HS-5 (cell line): Measurements from ENCODE around the gene GOLGA6B.
"Not testable (repeated sequence)": the region's sequence is repeated elsewhere in the genome, so short reads cannot be mapped to it uniquely, and the experiment has no call there.

Experiments used
- DNase-seq: peaks from one replicate; pipeline ENCODE4 v3.0.0-alpha.2; 2012; ENCODE audit warnings: low read depth

GOLGA6B gene

DNA sequence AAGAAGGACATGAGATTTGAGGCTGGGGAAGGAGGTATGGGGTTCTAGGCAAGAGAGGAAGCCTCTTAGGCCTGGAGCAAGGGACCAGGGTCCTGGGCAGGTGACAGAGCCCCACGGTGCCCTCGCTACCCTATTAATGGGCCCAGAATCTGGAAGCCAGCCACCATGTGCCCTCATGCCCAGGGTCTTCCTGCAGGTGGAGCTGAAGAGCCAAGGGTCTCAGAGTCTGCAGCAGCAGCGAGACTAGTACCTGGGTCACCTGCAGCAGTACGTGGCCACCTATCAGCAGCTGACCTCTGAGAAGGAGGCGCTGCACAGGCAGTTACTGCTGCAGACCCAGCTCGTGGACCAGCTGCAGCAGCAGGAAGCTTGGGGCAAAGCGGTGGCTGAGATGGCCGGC, 9.4 kb downstream of the GOLGA6B start:
- DNase-seq = not testable (repeated sequence)

DNA sequence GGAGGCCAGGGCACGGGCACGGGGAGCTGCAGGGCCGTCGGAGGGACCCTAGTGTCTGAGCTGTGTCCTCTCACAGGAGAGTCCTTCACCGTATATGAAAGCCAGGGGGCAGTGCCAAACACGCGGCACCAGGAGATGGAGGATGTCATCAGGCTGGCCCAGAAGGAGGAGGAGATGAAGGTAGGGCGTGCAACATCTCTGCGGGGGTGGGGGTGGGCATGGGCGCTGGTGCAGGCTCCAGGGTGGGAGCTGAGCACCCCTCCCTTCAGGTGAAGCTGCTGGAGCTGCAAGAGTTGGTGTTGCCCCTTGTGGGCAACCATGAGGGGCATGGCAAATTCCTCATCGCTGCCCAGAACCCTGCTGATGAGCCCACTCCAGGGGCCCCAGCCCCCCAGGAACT, 11.2 kb downstream of the GOLGA6B start:
- not testable (repeated sequence) for DNase-seq

- not testable (repeated sequence) for DNase-seq
These were observed 15.3 kb downstream of the GOLGA6B start for GRCh38 chr15:72669803-72670202.

DNA sequence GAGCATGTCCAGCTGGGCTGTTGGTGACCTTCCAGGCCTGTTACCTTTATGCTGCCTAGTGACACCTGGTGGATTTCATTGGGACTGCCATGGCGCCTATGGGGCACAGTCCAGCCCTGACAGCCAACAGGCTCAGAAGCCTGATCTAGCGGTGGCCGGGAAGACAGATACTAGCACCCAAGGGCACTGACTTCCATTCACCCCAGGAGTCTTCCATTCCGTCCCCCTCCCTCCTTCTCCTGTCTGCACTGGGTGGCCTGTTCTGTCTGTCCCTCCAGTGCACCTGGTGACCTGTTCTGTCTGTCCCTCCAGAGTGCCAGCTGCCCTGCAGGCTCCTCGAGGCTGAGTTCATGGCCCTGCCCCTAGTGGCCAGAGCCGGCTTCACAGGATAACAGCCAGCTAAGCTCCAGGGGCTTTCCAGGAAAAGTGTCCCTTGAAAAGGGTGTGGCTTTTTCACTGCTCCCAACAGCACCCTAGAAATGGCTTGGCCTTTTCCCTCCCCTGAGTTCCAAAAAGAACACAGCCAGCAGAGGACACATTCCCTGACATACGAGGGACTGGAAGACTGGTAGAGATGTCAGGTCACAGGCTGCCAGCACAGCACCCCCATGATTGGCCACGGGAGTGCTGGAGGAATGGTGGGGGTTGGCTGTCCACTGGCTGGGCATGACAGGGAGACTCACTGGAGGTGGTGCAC, 16.3 kb downstream of the GOLGA6B start:
- not testable (repeated sequence) for DNase-seq

- no peak for DNase-seq
These were observed 17.0 kb downstream of the GOLGA6B start for GRCh38 chr15:72671525-72671924.

- no peak for DNase-seq
These were observed 22.3 kb downstream of the GOLGA6B start for GRCh38 chr15:72676838-72677237.

DNA sequence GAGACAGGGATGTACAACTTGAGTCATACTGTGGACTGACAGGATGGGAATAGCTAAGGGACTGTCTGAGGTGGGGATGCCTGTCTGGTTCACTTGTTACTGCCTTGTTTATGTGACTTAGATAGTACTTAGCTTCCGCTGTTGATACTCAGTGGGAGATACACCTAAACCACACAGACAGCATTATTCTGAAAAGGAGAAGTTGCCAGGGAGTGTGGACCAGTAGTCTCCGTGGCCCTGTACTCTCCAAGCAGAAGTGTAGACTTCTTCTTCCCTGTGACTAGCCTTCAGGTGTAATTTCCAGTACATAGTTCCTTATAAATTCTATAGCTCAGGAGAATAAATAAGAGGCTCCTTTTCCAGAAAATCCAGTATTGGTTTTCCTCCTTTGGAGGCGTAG, 26.4 kb downstream of the GOLGA6B start:
- no peak for DNase-seq

- no peak for DNase-seq
These were observed 28.3 kb downstream of the GOLGA6B start for GRCh38 chr15:72682772-72683171.

DNA sequence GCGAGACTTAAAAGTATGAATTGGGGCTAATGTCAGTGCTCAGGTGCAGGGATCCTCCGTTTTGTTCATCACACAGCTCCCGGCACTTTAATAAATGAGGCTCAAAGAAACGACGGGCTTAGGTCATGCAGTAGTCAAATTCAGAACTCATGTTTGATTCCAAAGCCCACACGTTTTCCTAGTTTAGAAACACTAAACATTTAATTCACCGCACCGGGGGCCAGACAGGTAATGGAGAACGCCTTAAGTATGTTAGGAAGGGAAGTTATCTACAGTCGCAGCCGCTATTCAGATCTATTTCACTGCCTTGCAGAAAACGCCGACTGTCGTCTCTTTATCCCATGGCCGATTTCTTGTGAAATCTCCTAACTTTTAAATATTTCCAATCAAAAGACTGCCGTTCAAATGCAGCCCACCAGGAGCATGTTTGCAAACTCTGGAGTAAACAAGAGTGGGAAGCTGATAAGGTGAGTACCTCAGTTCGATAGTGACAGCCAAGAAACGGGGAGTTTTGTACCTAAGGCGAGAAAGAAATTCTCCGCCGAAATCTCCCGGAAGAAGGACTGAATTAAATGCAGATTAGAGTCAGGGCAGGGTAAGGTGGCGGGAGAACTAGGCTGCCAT, 30.9 kb downstream of the GOLGA6B start:
- DNase-seq = no peak

GRCh38 chr15:72685925-72686794, 31.7 kb downstream of the GOLGA6B start, which contains the start of the genes BBS4 and HIGD2B:
Gene BBS4 (plus strand): TSS chr15:72686207. CDS start chr15:72686228, 21 bp downstream.
Gene HIGD2B (minus strand): TSS chr15:72686182. CDS start chr15:72676374, 9,808 bp downstream.
- peak; percentile 64 for DNase-seq

DNA sequence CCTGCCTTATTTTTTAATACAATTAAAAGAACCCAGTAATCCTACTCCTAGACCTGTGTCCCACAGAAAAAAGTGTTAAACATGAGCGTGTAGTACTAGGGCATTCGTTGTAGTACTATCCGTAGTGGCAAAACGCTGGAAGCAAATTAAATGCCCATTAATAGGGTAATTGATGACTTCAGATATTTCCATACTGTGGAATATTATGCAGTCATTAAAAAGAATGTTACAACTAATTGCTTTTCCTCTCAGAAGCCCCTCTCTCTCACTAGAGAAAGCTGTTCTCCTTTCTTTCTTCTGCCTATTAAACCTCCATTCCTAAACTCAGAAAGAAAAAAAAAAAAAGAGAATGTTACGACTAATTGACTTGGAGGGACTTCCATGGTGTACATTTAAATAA, 34.2 kb downstream of the GOLGA6B start:
- no peak for DNase-seq

DNA sequence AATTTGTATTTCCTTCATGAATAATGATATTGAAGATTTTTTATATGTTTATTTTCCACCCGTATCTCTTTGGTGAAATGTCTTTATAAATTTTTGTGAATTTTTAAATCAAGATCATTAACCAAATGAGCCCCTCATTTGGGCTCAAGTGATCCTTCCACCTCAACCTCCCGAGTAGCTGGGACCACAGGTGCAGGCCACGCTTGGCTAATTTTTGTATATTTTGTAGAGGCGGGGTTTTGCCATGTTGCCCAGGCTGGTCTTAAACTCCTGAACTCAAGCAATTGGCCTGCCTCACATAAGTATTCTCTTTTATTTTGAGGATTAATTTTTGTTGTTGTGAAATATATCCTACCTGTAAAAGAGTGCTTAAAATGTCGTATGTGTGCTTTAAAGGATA, 36.4 kb downstream of the GOLGA6B start:
- no peak for DNase-seq

GRCh38 chr15:72698938-72699337, 44.4 kb downstream of the GOLGA6B start:
- no peak for DNase-seq

- DNase-seq = no peak
These were observed 45.6 kb downstream of the GOLGA6B start for GRCh38 chr15:72700076-72700475.

GRCh38 chr15:72706266-72706665, 51.8 kb downstream of the GOLGA6B start:
- no peak for DNase-seq

DNA sequence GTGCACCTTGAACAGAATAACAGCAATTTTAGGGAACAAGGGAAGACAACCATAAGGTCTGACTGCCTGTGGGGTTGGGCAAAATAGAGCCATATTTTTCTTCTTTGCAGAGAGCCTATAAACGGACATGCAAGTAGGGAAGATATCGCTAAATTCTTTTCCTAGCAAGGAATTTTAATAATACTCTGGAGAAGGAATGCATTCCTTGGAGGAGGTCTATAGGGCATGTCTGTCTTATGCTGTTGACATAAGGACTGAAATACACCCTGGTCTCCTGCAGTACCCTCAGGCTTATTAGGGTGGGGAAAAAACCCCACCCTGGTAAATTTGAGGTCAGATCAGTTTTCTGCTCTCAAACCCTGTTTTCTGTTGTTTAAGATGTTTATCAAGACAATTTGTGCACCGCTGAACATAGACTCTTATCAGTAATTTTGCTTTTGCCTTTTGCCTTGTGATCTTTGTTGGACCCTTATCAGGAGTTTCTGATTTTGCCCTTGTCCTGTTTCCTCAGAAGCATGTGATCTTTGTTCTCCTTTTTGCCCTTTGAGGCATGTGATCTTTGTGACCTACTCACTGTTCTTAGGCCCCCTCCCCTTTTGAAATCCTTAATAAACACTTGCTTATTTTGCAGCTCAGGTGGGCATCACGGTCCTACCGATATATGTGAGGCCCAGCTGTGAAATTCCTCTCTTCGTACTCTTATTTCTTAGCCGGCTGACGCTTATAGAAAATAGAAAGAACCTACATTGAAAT, 54.2 kb downstream of the GOLGA6B start:
- not testable (repeated sequence) for DNase-seq
